Stimulated activated CD4-positive, alpha-beta T cell treated with anti-CD3 and anti-CD28 coated beads, TNF-alpha, amount 100 ng/mL, for 24 hours (primary cell): ENCODE measurements around the gene DHRS7B.
"Not testable (repeated sequence)": the region's sequence is repeated elsewhere in the genome, so short reads cannot be mapped to it uniquely, and the experiment has no call there.

Experiments used
- DNase-seq, 3 experiments: peaks; one replicate each; pipeline ENCODE4 v3.0.0-alpha.2; 2020; ENCODE audit warnings: low read depth in 3 of 3

Gene DHRS7B

DNA sequence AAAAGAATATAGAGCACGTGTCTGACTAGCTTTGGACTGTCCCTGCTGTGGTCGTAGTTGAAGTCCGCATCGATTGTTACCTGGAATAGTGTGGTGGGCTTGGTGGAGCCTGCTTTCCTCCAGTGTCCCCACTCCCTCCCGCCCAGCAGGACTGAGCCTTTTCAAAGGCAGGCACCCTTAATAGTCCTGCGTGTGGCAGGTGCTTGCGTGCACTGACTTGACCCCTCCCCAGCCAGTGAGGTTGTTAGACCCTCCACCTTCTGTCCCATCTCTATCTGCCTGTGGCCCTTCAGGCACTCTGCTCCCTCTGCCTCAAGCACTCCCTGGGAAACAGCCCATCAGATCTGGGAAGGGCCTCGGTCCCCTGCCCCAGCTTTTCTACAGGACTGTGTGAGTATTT lies 50.6 kb downstream of the DHRS7B start:
- no peak for DNase-seq

DNA sequence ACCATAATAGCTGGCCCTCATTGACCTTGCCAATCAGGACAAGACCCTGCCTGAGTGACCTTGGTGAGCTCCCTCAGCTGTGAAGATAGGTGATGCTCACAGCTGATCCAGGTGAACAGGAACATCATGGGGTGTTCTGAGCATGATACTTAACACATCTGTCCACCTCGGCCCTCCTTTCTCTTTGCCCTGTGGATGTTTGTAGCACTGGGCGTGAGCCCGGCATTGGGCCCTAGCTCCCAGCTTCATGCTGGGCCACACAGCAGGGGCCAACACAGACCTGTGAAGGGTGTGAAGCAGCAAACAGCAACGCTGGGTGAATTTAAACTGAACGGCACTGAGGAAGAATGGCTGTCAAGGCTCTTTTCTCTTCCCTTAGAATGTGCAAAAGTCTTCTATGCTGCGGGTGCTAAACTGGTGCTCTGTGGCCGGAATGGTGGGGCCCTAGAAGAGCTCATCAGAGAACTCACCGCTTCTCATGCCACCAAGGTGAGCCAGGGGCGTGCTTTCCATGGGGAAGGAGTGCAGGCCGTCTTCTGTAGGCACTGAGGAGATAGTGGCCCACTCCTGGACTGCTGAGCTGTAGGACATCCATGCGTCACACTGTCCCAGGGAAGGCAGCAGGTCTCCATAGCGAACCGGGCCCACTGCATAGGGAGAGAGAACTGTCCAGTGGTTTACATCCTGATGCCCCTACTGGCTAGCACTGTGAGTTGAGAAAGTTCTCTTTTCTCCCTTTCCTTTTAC lies 51.3 kb downstream of the DHRS7B start:
- DNase-seq: no peak

DNA sequence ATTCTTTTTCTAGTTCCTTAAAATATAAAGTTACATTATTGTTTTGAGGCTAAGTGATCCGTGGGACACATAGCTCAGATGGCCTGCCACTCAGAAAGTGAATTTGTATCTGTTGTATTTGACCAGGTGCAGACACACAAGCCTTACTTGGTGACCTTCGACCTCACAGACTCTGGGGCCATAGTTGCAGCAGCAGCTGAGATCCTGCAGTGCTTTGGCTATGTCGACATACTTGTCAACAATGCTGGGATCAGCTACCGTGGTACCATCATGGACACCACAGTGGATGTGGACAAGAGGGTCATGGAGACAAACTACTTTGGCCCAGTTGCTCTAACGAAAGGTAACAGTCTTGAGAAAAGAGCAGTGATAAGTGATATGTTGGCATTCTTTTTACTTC lies 56.7 kb downstream of the DHRS7B start:
- DNase-seq: no peak

DNA sequence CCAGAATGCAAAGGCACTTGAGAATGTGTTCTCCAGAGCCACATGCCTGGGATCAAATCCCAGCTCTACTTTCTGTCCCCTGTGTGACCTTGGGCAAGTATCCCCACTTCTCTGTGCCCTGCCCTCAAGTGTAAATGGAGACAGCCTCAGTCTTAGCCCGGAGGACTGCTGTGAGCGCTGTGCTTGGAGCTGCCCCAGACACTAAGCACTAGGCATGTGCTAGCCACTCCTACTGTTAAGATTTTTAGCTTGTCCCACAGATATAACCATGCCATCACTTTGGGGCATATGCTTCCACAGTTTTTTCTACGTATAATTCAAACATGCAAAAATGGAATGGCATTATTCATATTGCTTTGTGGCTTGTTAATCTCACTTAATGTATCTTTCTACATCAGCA lies 57.8 kb downstream of the DHRS7B start:
- no peak for DNase-seq

DNA sequence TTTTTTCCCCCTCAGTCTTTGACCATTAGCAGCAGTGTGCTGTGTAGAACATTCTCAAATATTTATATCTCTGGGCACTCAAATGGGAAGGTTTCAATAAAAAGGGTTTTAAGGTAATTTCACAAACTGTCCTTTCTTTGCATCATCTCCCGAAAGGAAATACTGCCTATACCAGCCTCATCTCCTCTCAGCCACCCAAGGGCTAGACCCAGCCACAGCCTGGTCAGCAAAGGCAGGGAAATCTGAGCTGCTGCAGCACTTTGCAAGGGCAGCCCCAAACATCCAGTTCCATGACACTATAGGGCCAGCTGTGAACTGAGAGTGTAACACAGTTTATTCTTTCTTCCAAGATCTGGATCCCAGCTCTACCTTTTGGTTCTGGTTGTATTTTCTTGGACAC lies 58.3 kb downstream of the DHRS7B start:
- no peak for DNase-seq

DNA sequence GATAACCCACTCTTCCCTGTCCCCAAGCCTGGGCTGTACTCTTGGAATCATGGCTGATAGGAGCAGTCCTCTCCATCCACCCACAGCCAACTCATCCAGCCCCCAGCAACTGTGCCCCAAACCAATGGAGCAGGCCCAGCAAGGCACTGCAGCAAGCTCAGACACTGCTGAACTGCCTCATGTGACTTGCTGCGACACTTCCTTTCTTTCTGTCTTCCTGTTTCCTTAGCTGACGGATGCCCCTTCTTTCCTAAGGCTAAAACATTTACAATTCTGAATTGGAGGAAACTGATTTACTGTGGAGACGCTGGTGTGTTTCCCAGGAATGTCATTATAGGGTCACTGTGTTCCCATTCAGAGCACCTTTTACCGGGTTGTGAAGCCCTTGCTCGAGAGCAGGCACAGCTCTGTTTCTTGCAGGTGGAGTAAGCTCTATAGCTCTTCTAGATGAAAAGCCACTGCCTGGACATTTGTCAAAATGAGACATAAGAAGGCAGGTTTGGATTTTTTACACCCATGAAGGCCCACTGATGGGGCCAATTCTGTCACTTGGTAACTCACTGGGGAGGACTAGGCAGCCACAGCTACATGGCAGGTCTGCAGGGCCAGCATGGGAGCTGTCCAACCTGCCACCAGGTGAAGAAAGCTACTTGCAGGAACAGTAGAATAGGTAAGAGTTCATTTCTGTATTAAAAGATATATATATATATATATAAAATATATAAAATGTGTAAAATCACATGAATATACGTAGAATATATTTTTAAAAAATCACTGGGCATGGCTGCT lies 59.8 kb downstream of the DHRS7B start:
- no peak for DNase-seq

DNA sequence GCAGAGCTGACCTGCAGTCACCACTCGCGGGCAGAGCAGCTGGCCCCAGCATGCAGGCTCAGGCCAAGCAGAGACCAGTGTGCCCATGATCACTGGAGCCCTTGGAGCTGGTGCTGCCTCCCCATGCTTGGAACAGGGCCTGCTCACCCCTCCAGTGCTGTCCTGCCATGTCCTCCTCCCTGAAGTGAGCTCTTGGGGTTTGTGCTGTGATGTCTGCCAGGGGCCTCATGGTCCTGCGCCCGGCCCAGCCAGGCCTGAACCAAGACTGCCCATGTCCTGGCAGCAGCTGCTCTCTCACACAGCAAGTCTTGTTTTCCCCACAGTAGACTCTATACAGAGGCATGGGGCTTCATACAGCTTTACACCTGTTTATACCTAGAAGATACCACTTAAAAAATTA lies 62.6 kb downstream of the DHRS7B start:
- no peak for DNase-seq

DNA sequence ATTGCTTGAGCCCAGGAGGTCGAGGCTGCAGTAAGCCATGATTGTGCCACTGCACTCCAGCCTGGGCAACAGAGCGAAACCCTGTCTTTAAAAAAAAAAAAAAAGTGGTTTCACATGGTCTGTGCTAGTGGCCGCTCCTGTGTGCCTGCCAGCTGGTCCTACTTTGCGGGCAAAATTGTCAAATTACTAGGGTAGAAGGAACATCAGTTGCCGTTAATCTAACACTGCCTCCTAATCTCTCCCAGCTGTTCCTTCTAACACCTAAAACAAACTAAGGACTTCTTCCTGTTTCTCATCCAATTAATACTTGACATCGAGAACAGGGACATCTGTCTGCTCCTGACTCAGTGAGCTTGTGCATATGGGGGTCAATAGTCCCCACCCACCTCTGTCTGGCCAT lies 63.3 kb downstream of the DHRS7B start:
- no peak for DNase-seq

DNA sequence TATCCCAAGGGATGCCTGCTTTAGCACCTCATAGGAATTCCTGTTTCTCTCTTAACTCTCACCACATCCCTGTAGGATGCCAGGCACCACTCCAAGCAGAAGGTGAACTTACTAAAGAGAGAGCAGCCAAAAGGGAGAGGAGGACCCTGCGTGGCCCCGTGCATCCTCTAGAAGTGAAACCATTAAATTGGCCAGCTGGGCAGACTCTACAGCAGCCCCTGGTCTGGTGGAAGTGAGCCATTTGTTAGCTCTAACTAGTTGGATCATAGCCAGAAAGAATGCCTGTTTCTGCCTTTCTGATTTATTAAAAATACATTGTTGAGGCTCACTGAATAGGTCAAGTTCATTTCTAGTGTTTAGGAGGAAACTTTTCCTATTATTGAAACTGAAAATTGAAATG lies 64.9 kb downstream of the DHRS7B start:
- DNase-seq: no peak

DNA sequence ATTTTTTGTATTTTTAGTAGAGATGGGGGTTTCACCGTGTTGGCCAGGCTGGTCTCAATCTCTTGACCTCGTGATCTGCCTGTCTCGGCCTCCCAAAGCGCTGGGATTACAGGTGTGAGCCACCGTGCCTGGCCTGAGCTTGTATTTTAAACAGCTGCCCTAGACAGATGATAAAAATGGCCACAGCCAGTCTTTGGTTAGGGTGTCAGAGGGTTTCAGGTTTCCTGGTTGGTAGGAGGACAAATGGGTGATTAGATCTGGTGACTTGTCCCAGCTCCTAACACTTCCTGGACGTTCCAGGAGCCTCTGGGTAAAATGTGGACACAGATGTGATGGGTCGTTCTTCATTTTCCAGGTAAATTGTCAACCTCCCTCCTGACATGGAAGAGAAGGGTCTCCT lies 65.7 kb downstream of the DHRS7B start:
- not testable (repeated sequence) for DNase-seq

DNA sequence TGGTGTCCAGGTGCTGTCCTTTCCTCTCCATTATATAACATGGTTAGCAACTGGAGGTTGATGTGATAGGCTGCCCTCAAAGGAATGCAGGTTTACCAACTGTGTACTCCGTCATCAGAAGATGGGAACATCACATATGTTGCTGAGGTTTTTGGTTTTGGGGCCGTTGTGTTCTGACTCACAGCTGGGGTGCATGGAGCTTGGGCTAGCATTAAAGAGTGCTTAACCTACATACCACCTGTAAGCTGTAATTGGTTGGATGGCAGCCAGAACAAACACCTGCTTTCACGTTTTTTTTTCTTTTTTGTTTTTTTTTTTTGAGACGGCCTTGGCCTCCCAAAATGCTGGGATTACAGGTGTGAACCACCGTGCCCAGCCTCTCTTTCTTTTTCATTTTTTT lies 66.3 kb downstream of the DHRS7B start:
- no peak for DNase-seq

DNA sequence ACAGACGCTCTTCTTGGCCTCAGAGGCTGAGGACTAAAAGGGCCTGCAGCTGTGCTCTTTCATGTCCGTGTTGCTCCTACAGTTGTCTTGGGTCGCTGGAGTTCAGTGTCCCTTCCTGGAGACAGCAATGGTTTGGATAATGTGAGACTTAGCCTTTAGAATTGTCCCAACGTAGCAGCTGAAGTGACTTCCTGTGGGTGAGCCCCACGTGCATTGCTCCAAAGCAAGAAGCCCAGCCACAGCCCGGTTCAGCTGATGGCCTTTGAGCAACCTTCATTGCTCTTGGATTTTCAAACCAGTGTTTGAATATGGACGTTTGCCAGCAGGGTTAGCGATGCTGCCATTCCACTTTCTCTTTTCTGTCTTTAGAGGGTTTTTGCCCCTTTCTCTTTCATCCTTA lies 67.5 kb downstream of the DHRS7B start:
- DNase-seq: no peak

DNA sequence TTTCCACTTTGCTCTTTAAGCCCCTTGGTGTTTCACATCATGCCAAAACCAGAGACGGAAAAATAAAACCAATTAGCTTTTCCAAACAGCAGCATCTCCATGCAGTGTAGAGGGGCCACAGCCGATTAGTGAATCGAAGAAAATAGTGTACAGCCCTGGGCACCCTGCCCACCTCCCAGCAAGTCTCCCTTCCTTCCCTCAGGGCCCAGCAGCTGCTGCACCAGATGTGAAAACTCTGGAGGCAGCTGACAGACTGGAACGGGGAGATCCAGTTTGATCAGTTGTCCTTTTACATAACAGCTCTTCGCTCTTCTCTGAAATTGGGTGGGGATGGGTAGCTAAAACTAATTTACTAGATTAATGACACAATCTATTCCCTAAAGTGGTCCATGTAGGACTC lies 67.9 kb downstream of the DHRS7B start:
- no peak for DNase-seq

DNA sequence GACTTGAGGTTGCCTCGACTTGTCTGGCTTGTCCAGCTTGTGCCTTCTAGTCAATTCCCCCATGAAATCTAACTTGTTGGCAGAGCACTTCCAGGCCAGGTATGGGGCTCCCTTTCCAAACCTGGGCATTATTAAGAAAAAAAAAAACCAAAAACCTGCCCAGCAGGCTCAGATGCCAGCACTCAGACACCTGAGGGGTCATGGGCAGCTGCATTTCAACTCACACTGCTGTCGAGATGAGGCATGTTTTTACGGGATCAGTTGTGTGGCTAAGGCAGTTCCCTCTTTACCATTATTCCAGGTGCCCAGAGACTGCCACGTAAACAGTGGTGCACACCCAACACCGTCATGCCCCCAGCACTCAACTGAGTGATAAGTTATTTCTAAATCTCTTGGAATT lies 69.4 kb downstream of the DHRS7B start:
- no peak for DNase-seq

DNA sequence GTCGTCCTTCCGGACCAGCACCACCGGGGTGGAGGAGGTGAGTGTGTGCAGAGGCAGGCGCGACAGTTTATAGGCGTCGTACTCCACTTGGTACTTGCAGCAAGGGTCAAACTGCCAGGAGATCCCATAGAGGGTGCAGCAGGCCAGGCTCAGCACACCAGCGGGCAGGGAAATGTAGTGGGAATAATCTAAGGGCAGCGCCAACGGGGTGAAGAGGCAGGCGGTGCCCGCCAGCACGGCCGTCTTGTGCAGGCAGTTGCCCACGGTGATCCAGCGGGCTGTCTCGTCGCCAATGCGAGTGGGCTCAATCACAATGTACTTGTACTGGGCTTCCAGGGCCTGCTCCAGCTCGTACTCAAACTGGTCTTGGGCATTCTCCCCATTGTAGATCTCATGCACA lies 71.6 kb downstream of the DHRS7B start:
- DNase-seq: no peak

DNA sequence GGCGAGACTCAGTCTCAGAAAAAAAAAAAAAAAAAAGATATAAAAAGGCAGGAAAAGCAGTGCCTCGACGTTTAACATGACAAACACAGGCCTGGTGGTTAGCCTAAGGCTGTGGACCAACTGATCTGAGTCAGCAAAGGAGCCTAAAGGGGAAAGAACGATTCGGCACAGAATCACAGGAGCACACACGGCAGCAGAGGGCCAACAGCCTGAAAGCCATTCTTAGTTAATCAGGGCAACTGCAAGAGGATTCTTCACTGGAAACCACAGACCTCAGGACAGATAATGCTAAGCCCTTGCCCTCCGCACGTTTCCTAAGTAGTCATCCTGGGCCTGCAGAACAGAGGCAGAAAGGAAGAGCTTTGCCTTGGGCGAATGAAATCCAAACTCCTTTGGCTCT lies 72.5 kb downstream of the DHRS7B start:
- DNase-seq: no peak

DNA sequence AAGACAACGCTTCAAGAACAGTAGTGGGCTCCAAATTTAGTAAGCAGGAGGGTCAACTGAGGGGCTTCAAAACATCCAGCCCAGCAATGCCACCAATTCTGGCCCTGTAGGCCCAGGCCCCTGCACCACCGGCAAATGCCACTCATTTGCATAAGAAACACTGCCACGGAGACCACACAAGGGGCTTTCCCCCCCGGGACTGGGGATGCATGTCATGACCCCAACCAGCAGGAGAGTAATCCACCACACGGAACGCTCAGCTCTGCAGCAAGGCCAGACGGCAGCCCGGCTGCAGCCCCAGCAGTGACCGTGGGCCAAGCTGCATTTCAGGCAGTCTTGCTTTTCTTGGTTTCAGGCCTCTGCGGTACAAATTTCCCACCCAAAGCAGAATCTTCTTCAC lies 73.1 kb downstream of the DHRS7B start:
- DNase-seq: no peak

DNA sequence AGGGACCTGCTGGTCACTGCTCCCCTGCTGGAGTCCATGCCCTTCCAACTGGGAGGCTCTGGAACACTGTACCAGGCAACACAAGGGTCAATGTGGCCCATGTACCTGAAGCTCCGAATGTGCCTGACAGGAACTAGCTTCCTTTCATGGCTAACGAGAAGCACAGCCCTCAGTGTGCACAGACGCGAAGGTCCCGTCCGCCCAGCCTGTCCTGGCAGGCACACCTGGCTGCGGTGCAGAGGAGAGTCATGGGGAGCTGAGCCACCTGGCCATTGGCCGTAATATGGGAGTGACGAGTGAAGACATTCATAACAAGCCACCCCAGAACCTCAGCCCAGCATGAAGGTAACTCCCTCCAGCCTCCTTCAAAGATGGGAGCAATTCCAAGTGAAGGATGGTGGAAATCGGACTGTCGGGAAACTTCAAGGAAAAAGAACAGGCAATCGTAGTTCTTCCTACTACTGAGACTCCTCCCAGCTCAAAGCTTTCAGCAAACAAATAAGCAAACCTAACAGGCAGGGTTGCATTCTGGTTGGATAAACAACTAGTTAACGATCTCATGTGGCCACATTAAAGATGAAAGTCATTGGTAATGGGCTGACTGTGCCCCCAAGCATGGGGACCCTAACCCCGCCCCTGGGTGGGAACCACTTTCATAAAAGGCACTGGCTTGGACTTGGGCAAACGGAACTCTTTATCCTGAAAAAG lies 74.0 kb downstream of the DHRS7B start:
- no peak for DNase-seq

DNA sequence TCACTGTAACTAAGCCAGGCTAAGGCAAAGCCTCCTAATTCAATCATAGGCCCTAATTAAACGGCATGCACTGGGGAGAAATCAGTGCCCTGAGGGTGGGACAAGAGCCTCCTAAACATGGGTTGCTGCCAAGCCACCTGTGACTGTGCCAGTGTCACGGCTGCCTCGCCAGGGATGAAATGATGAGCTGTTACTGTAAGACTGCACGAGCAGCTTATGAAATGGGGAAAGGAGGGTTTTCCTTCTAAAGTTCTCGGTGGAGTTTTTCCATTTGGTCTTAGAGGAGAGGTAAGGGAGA lies 74.5 kb downstream of the DHRS7B start:
- no peak for DNase-seq

DNA sequence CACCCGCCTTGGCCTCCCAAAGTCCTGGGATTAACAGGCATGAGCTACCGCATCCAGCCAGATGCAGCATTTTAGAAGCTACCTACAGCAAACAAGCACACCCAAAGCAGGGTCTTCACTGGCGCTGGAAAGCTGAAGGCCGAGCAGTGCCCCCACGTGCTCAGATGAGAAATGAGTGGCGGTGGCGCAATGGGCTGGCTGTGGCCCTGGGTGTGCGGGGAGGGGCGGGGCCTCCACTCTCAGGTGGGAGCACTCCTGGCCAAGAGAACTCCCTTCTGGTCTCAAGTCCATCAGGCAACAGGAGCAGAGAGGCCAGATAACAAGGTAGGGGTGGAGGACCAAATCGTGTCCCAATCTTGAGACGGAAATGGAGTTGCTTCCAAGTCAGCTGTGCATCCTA lies 75.1 kb downstream of the DHRS7B start:
- no peak for DNase-seq

DNA sequence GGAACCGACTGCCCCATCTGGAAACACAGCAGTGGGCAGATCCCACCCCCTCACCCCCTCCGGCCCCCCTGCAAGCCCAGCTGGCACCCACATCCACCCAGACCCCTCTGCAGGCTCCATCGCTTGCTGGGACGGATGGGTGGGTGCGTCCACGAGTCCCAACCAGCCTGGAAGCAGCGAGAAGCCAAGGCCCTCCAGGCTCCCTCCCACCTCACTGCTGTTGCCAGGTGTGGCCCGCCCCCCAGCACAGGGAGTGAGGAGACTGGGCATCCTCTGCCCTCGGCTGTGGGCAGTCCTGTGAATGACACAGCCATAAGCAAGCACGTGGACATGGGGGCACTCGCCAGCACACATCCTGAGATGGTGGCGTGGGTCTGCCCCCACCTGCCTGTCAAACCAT lies 75.7 kb downstream of the DHRS7B start:
- no peak for DNase-seq

DNA sequence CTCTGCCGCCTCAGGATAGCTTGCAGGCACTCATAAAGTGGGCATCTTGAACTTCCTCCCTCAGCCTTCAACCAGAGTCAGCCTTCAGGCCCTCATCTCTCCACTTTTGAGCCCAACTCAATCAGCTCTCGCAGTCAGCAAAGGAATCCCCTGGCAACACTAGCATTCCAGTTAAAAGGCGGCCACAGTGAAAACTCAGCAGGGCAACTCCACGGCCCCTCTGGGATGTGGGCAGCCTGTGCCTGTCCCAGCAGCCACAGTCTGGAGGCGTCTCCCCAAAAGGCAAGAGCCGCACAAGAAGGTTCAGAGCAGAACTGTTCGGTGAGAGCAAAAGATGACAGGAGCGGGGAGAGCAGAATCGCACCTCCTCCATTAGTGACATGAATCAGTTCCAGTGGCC lies 78.2 kb downstream of the DHRS7B start:
- no peak for DNase-seq

DNA sequence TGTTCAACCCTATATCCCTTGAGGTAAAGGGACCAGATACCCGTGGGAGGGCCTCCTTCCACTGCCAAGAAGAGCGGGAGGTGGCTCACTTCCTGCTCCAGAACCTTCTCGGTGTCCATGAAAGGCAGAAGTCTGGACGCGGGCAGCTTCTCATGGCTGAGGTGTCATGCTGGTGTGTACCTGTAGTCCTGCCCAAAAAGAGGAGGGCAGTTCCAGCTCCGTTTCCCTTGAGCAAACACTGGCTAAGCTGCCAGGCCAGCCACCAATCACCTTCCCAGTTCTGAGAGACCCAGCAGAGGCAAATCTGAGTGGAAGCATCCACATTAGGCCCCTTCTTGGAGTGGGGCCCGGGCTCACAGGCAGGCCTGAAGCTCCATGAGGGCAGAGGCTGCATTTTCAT lies 81.6 kb downstream of the DHRS7B start:
- no peak for DNase-seq
